ENCODE measurements around the gene ELFN1.

DNA sequence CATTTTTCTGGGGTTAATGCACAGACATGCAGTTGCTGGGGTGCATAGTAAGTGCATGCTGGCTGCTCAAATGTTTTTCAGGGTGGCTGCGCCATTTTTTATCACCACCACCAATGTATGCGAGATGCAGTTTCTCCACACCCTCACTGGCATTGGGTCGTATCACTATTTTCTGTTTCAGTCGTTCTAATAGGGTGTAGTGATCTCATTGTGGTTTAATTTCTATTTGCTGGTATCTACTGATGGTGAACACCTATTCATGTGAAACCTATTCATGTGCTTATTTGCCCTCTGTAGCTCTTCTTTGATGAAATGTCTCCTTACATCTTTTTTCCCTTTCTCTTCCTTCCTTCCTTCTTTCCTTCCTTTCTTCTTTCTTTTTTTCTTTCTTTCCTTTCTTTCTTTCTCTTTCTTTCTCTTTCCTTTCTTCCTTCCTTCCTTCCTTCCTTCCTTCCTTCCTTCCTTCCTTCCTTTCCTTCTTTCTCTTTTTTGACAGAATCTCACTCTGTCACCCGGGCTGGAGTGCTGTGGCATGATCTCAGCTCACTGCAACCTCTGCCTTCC is 84.3 kb downstream of the ELFN1 start:
- no peak for TF ChIP-seq POLR2A (IDR thresholded peaks at IDR 0.05)
- no peak for TF ChIP-seq CTCF (IDR thresholded peaks at IDR 0.05)

Data from uterus (tissue), 2 donors.